ENCODE data around the gene GIMAP5. TPM values are rescaled to one million over a fixed set of nuclear protein-coding genes. Genes with fewer than 3 reads are reported as not detected.

GIMAP5 gene
- total RNA-seq, 1 donor from 2014 or later = 21.4 TPM

- H3K27ac ChIP-seq (ENCODE audit: low read depth, low read length) = no peak overlapping the region
- no peaks in the 10 kb centered on the region for H3K9me3 ChIP-seq (ENCODE audit: control insufficient read depth in 3 of 3, low read length in 3 of 3)
- no peak overlapping the region for H3K9ac ChIP-seq (ENCODE audit: low read depth in 1 of 3, low read length in 3 of 3)
- peaks cover 0 to 13% (median 5%) of the 10 kb centered on the region in 3 donors for H3K4me1 ChIP-seq (ENCODE audit: control insufficient read depth in 3 of 3, insufficient read depth in 3 of 3, low read length in 3 of 3)
- H3K27me3 ChIP-seq (ENCODE audit: control insufficient read depth in 3 of 3, insufficient read depth in 3 of 3, low read length in 3 of 3) = no peaks in the 10 kb centered on the region
- no peak overlapping the region for H3K4me3 ChIP-seq (ENCODE audit: low read length in 3 of 3)
- no peaks in the 10 kb centered on the region for H3K36me3 ChIP-seq (ENCODE audit: control insufficient read depth in 3 of 3, insufficient read depth in 3 of 3, low read length in 3 of 3)
Measured at GRCh38 chr7:150781961-150782360, 44.7 kb downstream of the GIMAP5 start.

GRCh38 chr7:150784120-150784736, 47.0 kb downstream of the GIMAP5 start:
- Histone ChIP-seq H3K4me1 (ENCODE audit: control insufficient read depth in 3 of 3, insufficient read depth in 3 of 3, low read length in 3 of 3) (peaks cover 16 to 33% (median 20%) of the 10 kb centered on the region in 3 donors), H3K27ac (ENCODE audit: low read depth, low read length) (peak overlapping the region; percentile 54), H3K36me3 (ENCODE audit: control insufficient read depth in 3 of 3, insufficient read depth in 3 of 3, low read length in 3 of 3) (no peaks in the 10 kb centered on the region), H3K9ac (ENCODE audit: low read depth in 1 of 3, low read length in 3 of 3) (peak overlapping the region in 1 of 3 donors; percentile 13), H3K4me3 (ENCODE audit: low read length in 3 of 3) (no peak overlapping the region), H3K27me3 (ENCODE audit: control insufficient read depth in 3 of 3, insufficient read depth in 3 of 3, low read length in 3 of 3) (peaks cover 0 to 4% (median 0%) of the 10 kb centered on the region in 3 donors), H3K9me3 (ENCODE audit: control insufficient read depth in 3 of 3, low read length in 3 of 3) (no peaks in the 10 kb centered on the region)

- Histone ChIP-seq H3K9ac (ENCODE audit: low read depth in 1 of 3, low read length in 3 of 3) (no peak overlapping the region), H3K4me1 (ENCODE audit: control insufficient read depth in 3 of 3, insufficient read depth in 3 of 3, low read length in 3 of 3) (peaks cover 16 to 33% (median 20%) of the 10 kb centered on the region in 3 donors), H3K27ac (ENCODE audit: low read depth, low read length) (peak overlapping the region; percentile 54)
Measured at GRCh38 chr7:150784954-150785353, 47.7 kb downstream of the GIMAP5 start.

GRCh38 chr7:150787321-150788281, 50.4 kb downstream of the GIMAP5 start:
- no peaks in the 10 kb centered on the region for H3K9me3 ChIP-seq (ENCODE audit: control insufficient read depth in 3 of 3, low read length in 3 of 3)
- H3K27ac ChIP-seq (ENCODE audit: low read depth, low read length) = peak overlapping the region; percentile 81
- H3K4me1 ChIP-seq (ENCODE audit: control insufficient read depth in 3 of 3, insufficient read depth in 3 of 3, low read length in 3 of 3) = peaks cover 16 to 33% (median 20%) of the 10 kb centered on the region in 3 donors
- peaks cover 0 to 4% (median 0%) of the 10 kb centered on the region in 3 donors for H3K27me3 ChIP-seq (ENCODE audit: control insufficient read depth in 3 of 3, insufficient read depth in 3 of 3, low read length in 3 of 3)
- peak overlapping the region in 1 of 3 donors; percentile 35 for H3K4me3 ChIP-seq (ENCODE audit: low read length in 3 of 3)
- no peaks in the 10 kb centered on the region for H3K36me3 ChIP-seq (ENCODE audit: control insufficient read depth in 3 of 3, insufficient read depth in 3 of 3, low read length in 3 of 3)
- peak overlapping the region in 2 of 3 donors; percentile 33 to 68 for H3K9ac ChIP-seq (ENCODE audit: low read depth in 1 of 3, low read length in 3 of 3)

More at GRCh38 chr7:150784954-150785353, 47.7 kb downstream of the GIMAP5 start:
- Histone ChIP-seq H3K9me3 (ENCODE audit: control insufficient read depth in 3 of 3, low read length in 3 of 3) (no peaks in the 10 kb centered on the region), H3K36me3 (ENCODE audit: control insufficient read depth in 3 of 3, insufficient read depth in 3 of 3, low read length in 3 of 3) (no peaks in the 10 kb centered on the region), H3K27me3 (ENCODE audit: control insufficient read depth in 3 of 3, insufficient read depth in 3 of 3, low read length in 3 of 3) (peaks cover 0 to 4% (median 0%) of the 10 kb centered on the region in 3 donors), H3K4me3 (ENCODE audit: low read length in 3 of 3) (peak overlapping the region in 1 of 3 donors; percentile 13)

GRCh38 chr7:150788474-150789269, 51.5 kb downstream of the GIMAP5 start:
- no peaks in the 10 kb centered on the region for H3K9me3 ChIP-seq (ENCODE audit: control insufficient read depth in 3 of 3, low read length in 3 of 3)
- H3K36me3 ChIP-seq (ENCODE audit: control insufficient read depth in 3 of 3, insufficient read depth in 3 of 3, low read length in 3 of 3) = no peaks in the 10 kb centered on the region
- peak overlapping the region in 1 of 3 donors; percentile 68 for H3K9ac ChIP-seq (ENCODE audit: low read depth in 1 of 3, low read length in 3 of 3)
- peak overlapping the region; percentile 81 for H3K27ac ChIP-seq (ENCODE audit: low read depth, low read length)
- H3K27me3 ChIP-seq (ENCODE audit: control insufficient read depth in 3 of 3, insufficient read depth in 3 of 3, low read length in 3 of 3) = peaks cover 0 to 7% (median 0%) of the 10 kb centered on the region in 3 donors
- peaks cover 16 to 33% (median 20%) of the 10 kb centered on the region in 3 donors for H3K4me1 ChIP-seq (ENCODE audit: control insufficient read depth in 3 of 3, insufficient read depth in 3 of 3, low read length in 3 of 3)
- H3K4me3 ChIP-seq (ENCODE audit: low read length in 3 of 3) = no peak overlapping the region

- peaks cover 0 to 7% (median 0%) of the 10 kb centered on the region in 3 donors for H3K27me3 ChIP-seq (ENCODE audit: control insufficient read depth in 3 of 3, insufficient read depth in 3 of 3, low read length in 3 of 3)
- peaks cover 16 to 27% (median 16%) of the 10 kb centered on the region in 3 donors for H3K4me1 ChIP-seq (ENCODE audit: control insufficient read depth in 3 of 3, insufficient read depth in 3 of 3, low read length in 3 of 3)
- H3K27ac ChIP-seq (ENCODE audit: low read depth, low read length) = no peak overlapping the region
- H3K9me3 ChIP-seq (ENCODE audit: control insufficient read depth in 3 of 3, low read length in 3 of 3) = no peaks in the 10 kb centered on the region
- no peak overlapping the region for H3K9ac ChIP-seq (ENCODE audit: low read depth in 1 of 3, low read length in 3 of 3)
- H3K36me3 ChIP-seq (ENCODE audit: control insufficient read depth in 3 of 3, insufficient read depth in 3 of 3, low read length in 3 of 3) = peaks cover 0 to 4% (median 0%) of the 10 kb centered on the region in 3 donors
- no peak overlapping the region for H3K4me3 ChIP-seq (ENCODE audit: low read length in 3 of 3)
Measured at GRCh38 chr7:150790416-150791075, 53.3 kb downstream of the GIMAP5 start.

GRCh38 chr7:150791304-150791703, 54.1 kb downstream of the GIMAP5 start:
- Histone ChIP-seq H3K27ac (ENCODE audit: low read depth, low read length) (no peak overlapping the region), H3K9me3 (ENCODE audit: control insufficient read depth in 3 of 3, low read length in 3 of 3) (peaks cover 0 to 2% (median 0%) of the 10 kb centered on the region in 3 donors)

GRCh38 chr7:150791746-150792452, 54.7 kb downstream of the GIMAP5 start:
- Histone ChIP-seq H3K27me3 (ENCODE audit: control insufficient read depth in 3 of 3, insufficient read depth in 3 of 3, low read length in 3 of 3) (peaks cover 0 to 7% (median 3%) of the 10 kb centered on the region in 3 donors), H3K9ac (ENCODE audit: low read depth in 1 of 3, low read length in 3 of 3) (no peak overlapping the region), H3K4me1 (ENCODE audit: control insufficient read depth in 3 of 3, insufficient read depth in 3 of 3, low read length in 3 of 3) (peaks cover 16 to 21% (median 16%) of the 10 kb centered on the region in 3 donors), H3K4me3 (ENCODE audit: low read length in 3 of 3) (no peak overlapping the region), H3K36me3 (ENCODE audit: control insufficient read depth in 3 of 3, insufficient read depth in 3 of 3, low read length in 3 of 3) (peaks cover 0 to 6% (median 0%) of the 10 kb centered on the region in 3 donors), H3K9me3 (ENCODE audit: control insufficient read depth in 3 of 3, low read length in 3 of 3) (peaks cover 0 to 2% (median 0%) of the 10 kb centered on the region in 3 donors), H3K27ac (ENCODE audit: low read depth, low read length) (no peak overlapping the region)

More at GRCh38 chr7:150791304-150791703, 54.1 kb downstream of the GIMAP5 start:
- Histone ChIP-seq H3K4me1 (ENCODE audit: control insufficient read depth in 3 of 3, insufficient read depth in 3 of 3, low read length in 3 of 3) (peaks cover 16 to 22% (median 16%) of the 10 kb centered on the region in 3 donors), H3K36me3 (ENCODE audit: control insufficient read depth in 3 of 3, insufficient read depth in 3 of 3, low read length in 3 of 3) (peaks cover 0 to 5% (median 0%) of the 10 kb centered on the region in 3 donors), H3K9ac (ENCODE audit: low read depth in 1 of 3, low read length in 3 of 3) (no peak overlapping the region), H3K4me3 (ENCODE audit: low read length in 3 of 3) (no peak overlapping the region), H3K27me3 (ENCODE audit: control insufficient read depth in 3 of 3, insufficient read depth in 3 of 3, low read length in 3 of 3) (peaks cover 0 to 7% (median under 1%) of the 10 kb centered on the region in 3 donors)

All from skeletal muscle tissue (tissue), 4 donors.